Muscle of back (tissue), 11 donors: ENCODE measurements around the gene SPARC. TPM values are rescaled to one million over a fixed set of nuclear protein-coding genes. Genes with fewer than 3 reads are reported as not detected.
A peak's percentile ranks its signal among the peaks of the same experiment; 100 is the strongest.

Experiments
- DNase-seq, 3 donors: peaks; one replicate each; pipeline versions ENCODE4 v3.0.0 to v3.0.0-alpha.2; 2013
- polyA plus RNA-seq, 10 donors: library from polyadenylated mRNA; unstranded; fragments of 120-200 nt; gene quantifications; one replicate each; pipeline ENCODE4 v1.2.1, GENCODE V29; 2013; ENCODE audit not compliant: insufficient read length in 10 of 10

Gene SPARC
- polyA plus RNA-seq, 10 donors, result 4,023 to 6,316 (median 5,074) TPM

DNA sequence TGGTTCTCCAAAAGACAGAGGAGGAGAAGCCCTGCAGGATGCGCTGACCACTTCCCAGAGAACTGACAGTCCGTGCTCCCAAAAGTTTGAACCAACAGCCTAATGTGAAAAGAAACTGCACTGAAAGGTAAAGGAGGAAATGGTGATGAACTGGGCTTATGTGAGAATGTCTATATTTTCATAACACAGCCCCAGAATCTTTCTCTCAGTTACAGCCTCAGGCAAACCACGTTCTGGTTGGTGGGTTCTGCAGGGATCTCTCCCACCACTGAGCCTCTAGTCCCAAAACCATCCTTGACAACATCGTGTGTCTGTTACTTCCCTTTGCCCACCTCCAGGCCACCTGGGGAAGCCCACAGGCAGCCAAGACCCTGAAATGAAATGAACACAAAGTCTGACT, 23.9 kb downstream of the SPARC start:
- DNase-seq, result no peak

DNA sequence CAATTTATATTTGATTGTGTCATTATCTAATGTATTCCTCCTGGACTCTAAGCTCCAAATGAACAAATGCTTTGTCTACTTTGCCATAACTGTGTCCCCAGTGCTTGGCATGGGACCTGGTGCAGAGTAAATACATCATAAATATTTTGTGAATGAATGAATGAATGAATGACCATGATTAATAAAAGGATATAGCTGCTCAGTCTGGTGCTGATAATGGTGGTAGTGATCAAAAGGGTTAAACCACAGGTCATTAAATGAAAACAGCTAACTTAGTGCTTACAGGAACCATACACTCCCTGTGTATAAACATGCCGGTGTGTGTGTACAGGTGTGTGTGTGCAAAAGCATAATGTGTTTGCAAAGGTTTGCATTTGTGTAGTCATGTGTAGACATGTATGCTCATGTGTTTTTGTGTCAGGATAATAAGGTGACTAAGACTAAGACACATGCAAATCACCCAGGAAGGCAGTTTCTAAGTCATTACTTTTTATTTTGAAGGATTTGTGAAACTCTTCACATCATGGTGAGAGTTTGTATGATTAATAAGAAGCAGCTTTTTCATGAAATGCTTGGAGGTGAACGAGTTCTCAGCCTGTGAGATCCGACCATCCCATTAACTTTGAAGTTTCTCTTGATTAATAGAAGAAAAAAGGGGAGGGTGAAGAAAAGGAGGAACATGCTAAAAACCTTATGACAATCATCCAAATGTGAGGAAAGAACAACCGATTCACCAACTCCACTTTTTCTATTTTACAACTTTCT, 24.6 kb downstream of the SPARC start:
- DNase-seq, result no peak

DNA sequence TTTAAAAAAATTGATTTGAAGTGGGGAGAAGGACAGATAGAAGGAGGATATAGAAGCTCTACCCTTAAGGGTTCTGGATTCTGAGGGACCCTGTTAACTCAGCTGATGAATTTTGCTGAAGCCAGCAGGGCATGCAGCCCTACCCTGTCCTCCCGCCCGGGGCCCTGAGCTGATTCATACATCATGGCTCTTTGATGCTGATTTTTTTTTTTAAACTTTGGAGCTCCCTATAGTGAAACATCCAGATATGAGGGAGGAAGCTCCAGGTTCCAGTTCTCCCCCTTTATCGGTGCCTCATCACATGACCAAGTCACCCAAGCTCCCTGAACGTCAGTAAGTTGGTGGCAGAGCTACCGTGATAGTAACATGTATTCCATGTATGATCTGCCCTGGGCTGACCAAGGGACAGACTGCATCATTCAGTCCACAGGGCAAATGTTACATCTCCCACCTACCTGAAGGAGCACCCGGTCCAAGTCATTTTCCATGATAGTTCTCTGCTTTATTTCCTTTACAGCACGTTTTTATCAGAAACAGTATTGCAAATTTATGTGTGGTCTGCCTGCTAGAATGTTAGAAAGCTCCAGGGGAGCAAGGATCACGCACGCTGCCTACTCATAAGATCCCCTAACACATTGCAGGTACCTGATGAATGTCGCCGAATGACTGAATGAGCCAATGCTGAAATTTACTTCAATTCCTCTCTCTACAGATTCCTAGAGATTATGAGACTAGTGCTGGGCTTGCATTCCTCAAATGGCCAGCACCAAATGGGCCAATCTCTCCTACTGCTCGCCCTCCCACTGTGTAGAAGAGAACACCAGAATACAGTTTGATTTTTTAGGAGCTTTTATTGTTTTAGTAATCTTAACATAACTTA, 25.9 kb downstream of the SPARC start:
- peak in 1 of 3 donors; percentile 73 for DNase-seq

DNA sequence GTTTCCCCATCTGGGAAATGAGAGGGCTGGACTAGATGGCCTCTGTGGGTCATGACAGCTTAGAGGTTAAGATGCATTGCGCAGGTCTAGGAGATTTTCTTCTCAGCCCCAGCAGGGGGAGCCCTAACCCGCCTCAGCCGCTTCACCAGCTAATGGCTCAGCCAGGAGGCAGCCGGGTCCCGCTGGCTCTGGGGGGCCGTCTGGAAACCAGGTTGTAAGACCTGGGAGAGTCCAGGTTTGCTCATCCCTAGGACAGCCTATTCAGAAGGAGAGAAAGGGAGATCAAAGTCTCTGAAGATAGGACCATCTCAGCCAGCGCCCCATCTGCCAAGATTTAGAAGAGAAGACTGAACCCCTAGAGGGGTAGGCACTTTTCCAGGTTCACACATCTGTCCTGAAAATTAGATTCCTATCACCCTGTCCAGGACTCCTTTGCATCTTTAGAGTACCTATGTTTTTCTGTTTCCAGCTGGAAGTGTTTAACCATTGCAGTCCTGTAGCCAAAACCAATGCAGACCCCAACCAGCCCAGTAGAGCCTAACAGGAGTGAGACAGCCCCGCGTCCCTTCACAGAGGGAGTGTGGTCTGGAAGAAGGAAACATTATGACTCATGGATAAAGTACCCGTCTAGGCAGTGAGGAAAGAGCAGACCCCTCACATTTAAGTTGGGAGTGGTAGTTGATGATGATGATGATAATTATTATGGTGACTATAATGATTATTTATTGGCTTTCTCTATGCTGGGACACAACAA, 27.5 kb downstream of the SPARC start:
- DNase-seq, result peak; percentile 81 to 93 (median 88)

DNA sequence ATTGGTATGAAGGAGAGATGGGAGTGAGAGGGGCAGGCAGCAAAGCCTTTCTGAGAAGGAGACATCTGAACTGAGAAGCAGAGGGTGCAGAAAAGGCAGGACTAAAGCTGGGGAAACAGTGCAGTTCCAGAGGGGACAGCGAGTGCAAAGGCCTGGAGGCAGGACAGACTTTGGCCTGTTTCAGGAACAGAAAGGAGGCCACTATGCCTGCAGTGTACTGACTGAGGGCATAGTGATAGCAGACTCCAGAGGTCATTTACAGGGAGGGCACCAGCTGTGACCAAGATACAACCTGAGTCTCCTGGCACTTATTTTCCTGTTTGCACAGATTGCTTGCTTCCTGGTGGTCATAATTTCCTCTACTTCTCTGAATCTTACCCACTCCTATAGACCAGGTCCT, 29.6 kb downstream of the SPARC start:
- no peak for DNase-seq

DNA sequence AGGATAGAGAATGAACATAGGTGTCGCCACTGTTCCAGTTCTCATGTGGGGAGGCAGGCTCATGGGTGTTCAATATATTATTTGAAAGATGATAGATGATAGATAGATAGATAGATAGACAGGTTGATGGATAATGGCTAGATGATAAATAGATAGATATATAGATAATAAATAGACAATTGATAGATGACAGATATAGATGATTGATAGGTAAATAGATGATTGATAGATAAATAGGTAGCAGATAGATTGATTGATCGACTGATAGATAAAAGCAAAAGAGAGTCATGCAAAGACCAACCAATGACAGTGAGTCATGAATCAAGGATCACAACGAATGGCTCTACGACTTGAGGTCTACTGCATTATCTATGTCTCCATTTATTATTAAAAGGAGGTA, 30.4 kb downstream of the SPARC start:
- DNase-seq, result no peak

DNA sequence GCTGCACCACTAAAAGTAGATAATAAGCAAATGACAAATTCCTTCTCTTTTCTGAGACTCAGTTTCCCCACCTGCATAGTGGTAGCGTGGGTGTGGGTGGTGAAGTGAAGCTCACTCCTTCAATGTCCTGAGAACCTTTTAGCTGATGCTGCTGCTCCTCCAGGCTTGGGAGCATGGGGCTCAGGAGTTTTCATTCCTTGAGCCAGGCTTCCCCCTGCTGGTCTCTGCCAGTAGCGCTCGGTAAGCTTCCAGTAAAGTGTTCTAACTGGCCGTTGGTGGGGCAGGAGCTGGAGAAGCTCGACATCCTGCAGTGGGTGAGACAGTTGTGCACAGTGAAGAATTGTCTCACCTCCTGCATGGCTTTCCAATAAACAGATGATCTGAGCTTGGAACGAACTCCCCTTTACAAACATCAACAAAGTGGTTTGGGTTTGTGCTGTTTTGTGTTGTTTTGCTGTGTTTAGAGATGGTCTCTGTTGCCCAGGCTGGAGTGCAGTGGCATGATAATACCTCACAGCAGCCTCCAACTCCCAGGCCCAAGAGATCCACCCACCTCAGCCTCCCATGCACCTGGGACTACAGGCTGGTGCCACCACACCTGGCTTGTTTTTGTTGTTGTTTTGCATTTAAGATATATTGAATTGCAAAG, 34.6 kb downstream of the SPARC start:
- peak; percentile 76 to 88 (median 86) for DNase-seq

DNA sequence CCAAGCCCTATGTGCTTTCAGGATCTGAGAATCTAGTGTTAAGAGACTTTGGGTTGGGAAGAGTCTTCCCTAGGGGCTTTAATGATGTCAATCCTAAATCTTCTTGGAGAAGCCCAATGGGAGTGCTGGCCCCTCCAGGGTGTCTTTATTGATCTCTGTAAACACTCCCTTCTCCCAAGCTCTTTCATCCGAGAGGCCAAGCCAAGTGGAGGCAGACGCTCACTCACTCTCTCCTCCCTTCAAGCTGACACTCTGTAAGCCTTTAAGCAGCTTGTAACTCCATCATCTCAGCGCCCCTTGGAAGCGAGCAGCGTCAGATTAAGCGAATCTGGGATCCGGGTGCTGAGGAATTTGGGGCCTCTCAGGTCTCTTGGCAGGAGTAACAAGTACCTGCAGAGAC, 37.7 kb downstream of the SPARC start:
- no peak for DNase-seq

DNA sequence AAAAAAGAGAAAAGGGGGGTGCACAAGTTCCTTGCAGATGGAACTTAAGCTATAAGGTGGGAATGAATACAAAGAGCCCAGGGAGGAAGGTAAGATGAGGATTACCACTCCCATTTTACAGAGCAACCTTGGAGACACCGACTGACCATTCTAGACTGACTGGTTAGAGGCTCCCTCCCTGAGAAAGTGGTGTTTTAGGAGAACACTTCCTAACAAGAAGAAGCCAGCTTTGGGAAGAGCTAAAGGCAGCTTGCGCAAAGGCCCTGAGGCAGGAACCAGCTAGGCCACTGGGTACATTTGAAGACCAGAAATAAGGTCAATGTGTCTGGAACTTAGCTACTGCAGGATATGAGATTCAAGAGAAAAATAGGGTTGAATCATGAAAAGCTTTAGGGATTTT, 38.6 kb downstream of the SPARC start:
- DNase-seq, result no peak

DNA sequence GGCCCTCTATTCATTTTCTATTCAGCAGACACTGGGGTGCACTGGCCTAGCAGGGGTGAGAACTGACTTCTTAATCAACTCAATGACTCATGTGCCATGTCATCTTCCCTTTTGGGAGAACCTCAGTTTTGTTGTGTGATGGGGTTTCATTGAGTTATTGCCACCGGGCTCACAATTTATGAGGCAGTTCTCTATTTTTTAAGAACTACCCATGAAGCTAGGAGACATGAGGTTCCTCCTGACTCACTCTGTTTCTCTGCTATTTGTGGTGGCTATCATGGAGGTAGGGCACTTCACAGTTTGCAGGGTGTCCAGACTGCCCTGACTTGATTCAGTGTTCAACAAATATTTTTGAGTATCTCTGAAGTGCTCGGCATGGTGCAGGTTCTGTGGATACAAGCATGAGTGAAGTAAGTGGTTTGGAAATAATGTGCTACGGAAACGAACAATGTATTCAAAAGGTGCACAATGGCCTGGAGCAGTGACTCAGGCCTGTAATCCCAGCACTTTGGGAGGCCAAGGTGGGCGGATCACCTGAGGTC, 39.3 kb downstream of the SPARC start:
- DNase-seq, result no peak

DNA sequence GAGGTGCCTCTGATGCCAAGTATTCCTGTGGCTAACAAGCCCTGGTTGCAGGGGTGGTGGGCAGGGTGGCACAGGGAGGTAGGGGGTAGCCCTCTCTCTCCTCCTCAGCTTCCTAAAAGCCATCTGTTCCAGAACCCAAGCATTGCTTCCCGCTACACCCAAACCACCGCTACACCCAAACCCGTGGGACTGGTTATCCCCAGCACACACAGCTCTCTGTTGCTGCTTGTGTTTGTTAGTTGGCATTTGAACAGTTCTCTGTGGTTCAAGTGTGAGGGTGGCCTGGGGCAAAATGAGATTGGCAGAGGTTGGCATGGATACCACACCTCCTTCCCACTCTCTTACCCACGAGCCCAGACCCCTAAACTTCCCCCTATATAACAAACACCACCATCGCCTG, 40.4 kb downstream of the SPARC start:
- no peak for DNase-seq

DNA sequence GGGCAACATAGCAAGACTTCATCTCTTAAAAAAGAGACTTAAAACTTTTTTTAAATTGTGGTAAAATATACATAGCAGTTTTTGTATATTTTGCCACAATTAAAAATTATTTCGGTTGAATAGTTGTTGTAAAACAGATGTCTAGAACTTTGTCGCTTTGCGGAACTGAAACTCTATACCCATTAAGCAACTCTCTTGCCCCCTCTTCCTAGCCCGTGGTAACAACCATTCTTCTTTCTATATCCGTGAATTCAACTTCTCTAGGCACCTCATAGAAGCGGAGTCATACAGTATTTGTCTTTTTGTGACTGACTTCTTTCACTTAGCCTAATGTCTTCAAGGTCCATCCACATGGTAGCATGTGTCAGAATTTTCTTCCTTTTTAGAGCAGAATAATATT, 43.3 kb downstream of the SPARC start:
- DNase-seq, result no peak

DNA sequence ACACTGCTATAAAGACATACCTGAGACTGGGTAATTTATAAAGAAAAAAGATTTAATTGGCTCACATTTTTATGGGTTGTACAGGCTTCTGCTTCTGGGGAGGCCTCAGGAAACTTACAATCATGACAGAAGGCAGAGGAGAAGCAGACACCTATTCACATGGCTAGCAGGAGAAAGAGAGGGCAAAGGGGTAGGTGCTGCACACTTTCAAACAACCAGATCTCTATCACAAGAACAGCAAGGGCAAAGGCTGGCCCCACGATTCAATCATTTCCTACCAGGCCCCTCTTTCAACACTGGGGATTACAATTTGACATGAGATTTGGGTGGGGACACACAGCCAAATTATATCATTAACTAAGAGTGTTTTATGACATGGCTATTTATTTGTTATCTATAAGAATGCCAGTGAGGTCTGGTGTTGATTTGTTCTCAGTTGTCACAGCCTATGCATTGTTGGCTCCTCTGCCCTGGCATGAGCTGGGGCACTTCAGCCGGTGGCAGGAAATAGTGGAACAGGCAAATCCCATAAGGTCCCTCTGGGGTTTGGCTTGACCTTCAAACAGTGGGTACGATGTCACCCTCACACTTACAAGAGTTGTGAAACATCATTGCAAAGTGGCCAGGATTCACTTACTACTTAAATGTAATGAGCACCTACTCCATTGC, 44.1 kb downstream of the SPARC start:
- DNase-seq, result no peak

DNA sequence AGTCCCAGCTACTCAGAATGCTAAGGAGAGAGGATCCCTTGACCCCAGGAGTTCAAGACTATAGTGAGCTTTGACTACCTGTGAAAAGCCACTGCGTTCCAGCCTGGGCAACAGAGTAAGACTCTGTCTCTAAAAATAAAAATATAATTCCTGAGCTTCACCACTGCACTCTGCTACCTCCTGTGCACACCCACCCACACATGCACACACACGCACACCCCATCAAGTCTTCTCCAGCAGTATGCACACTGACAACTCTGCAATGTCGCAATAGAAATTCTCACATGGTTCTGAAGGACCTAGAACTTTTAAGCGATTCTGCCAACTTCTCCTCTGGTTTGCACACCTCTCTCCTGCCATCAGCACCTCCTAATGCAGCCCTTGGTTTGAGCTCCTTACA, 48.1 kb downstream of the SPARC start:
- DNase-seq, result no peak

DNA sequence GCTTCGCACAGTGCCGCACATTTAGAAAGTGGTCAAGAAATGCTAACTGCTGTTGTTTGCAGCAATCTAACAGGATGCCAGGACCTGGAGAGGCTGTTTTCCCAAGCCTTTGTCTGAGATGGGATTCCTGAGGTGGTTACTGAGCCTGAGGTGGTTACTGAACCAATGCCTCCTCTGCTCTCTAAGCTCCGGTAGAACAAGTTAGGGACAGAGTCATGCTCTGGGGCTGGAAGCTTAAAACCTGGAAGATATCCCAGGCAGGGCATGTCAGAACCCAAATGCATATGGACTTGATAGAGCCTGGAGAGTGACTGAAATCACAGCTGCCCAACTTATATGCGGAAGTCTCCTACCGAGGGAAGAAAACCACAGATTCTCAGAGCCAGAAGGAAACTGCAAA, 49.0 kb downstream of the SPARC start:
- DNase-seq, result no peak

DNA sequence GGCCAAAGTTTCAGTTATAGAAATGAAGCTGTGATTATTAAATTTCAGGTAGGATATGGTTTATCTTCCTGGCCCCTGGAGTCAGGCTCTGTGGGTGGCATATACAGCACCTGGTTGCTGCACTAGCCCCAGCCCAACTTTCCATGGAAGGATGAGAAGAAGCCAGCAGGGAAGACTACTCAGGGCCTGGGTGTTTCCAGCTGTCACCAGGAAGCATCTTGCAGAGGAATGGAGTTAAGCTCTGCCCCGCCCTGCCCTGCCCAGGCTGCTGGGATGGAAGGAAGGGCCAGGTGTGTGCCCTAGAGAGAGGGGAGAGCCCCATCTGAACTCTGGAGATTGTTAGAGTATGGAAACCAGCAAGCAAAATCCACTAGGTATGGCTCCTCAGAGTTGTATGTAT, 52.8 kb downstream of the SPARC start:
- DNase-seq, result no peak

DNA sequence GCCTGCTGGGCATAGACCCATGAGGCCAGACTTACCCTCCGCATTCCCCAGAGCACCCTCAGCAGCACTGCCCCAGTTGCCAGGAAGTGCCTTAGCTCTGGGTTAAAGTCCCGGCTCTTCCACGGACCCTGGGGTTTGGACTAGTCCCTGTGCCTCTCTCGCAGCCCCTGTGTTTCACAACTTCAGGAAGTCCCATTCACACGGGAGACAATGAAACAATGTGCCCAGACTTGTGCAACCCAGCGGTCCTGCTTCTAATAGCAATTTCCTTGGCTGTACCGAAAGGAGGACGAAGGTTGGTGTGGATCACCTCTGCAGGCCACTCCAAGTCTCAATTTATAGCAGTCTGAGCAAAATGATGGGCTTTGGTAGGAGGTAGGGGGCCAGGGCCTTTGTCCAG, 53.8 kb downstream of the SPARC start:
- DNase-seq, result no peak

DNA sequence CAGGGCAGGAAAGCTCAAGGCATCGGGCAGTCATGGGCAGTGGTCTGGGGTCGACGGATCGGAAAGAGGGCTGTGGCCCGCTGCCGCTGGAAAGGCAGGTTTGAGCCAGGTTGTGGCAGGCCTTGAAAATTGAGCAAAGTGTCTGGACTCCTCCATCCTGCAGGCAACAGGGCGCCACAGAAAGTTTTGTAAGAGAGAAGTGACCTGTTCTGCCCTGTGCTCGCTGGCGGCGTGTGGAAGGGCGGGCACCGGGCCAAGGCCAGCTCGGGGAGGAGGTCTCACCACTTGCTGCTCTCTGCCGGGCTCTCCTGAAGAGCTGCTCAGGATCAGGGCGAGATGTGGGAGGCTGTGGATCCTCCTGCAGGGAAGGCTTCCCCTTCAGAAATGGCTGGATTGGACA, 54.2 kb downstream of the SPARC start:
- DNase-seq, result no peak

DNA sequence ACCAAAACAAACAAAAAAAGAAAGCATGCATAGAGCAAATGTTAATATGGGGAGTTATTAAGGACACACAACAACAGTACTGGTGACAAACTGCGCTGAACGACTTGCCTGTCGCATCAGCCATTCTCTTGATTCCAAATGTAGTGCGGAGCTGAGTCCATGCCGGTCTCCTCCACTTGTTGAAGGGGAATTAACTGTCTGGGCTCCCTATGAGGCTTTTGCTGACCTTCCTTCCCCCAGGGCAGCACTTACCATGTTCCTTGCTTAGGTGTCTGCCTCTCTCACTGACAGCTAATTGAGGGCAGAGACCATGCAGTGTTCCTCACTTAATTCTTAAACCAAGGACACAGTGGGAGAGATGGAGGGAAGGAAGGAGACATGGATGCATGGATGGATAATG, 54.8 kb downstream of the SPARC start:
- no peak for DNase-seq

DNA sequence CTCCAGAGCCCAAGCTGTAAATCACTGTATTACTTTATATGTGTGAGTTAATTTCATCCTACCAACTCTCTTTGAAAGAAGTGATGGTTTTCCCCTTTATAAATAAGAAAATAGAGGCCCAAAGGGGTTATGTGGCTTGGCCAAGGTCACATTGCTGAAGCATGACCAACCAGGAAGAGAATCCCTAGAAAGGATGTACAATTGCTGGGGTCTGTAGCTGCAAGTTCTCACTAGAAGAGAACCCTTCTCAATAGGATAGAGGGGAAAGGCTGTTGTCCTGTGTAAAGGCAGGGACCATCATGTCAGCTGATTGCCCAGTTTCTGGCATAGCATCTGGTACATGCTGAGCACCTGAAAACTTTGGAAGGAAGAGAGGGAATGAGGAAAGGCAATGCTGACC, 56.6 kb downstream of the SPARC start:
- no peak for DNase-seq
